GM12892 (cell line): ENCODE data around the gene WDR11.

Experiments
- DNase-seq: peaks from one replicate; pipeline ENCODE4 v3.0.0; 2011; ENCODE audit not compliant: insufficient read length
- FAIRE-seq: peaks from 2 replicates; lab custom pipeline; 2011; peaks lifted over from hg19 to GRCh38; lab: Jason Lieb, UNC
- POLR2A ChIP-seq: IDR thresholded peaks from 2 replicates; pipeline ENCODE4 v1.6.1; 2011; ENCODE audit warnings: low read depth, low read length, control low read depth
- POLR2AphosphoS5 ChIP-seq: IDR thresholded peaks from 2 replicates; pipeline ENCODE4 v1.6.1; 2011; ENCODE audit warnings: low read depth, low read length, control low read depth
- TAF1 ChIP-seq: IDR thresholded peaks from 2 replicates; pipeline ENCODE4 v1.6.1; 2011; ENCODE audit warnings: low read depth, mild to moderate bottlenecking, control low read depth, low read length, borderline replicate concordance

The WDR11 gene

DNA sequence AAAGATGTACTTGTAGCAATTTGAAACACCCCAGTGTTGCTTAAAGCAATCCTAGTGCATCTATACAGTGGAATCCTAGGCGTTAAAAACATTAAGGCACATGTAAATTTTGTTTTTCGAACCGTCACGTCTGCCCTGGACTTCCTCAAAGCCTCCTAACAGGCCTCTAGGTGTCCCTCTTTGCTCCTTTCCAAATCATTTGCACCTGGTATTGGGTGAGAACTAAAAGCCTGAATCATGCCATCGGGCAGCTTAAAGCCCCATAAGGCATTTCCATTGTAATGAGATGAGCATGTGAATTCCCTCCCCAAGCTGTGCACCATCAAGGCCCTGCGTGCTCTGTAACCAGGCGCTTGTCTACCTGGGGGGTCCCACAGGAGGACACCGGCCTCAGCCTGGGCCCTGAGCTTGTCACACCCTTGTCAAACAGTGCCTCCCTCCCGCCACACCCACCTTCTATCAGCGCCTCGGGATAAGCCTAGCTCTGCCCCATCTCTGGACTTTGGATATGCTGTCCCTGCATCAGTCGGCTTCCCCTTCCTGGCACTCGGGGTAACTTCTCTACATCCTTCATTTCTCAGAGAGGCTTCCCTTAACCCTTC lies 89.2 kb downstream of the WDR11 start:
- DNase-seq (no peak), FAIRE-seq (no peak)
- TF ChIP-seq TAF1 (no peak), POLR2AphosphoS5 (no peak), POLR2A (no peak)

DNA sequence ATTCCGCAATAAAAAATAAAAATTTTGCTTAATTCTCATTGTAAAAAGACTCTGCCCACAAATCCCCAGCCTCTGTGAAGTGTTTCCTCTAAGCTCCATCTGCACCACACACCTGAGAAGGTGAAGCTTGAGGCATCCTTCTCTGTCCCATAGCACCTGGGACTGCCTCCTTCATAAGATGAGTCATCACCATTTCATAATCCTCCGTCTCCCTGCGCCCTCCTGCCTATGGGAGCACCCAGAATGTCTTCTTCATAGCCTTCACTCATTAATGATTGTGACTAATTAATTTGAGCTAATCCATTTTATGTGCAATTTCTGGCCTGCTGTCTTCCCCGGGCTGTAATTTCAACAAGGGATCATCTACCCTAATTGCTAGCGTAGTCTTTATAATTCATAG lies 90.3 kb downstream of the WDR11 start:
- TF ChIP-seq TAF1, result no peak
- TF ChIP-seq POLR2A, result no peak
- no peak for TF ChIP-seq POLR2AphosphoS5
- DNase-seq, result no peak
- no peak for FAIRE-seq

DNA sequence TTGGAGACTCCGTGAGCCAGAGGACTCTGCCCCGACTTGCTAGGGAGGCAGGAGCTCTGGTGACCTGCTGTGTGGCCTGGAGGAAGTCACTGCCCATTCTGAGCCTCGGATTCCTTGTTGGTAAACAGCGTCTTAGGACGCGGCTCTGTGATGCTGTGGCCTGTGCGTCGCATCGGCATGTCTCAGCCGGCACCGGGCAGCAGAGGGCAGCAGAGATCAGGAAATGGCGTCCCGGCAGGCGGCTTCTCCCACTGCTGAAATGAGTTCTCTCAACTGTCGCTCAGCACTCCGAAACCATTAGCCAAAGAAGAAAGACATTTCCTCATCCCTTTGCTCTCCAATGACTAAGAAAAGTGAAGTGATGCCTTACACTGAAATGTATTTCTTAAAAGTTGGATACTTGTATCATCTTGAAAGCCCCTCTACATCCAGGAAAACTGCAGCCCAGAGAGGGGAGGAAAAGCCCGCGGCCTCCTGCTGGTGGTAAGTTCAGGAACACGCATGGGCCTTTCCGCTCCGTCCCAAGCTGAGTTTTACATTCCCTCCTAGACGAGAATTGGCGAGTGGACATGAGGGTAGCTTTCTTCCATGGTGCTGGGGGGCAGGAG lies 91.7 kb downstream of the WDR11 start:
- DNase-seq, result peak; percentile 65
- TF ChIP-seq TAF1 (no peak), POLR2AphosphoS5 (no peak), POLR2A (no peak)
- FAIRE-seq, result peak; percentile 90

DNA sequence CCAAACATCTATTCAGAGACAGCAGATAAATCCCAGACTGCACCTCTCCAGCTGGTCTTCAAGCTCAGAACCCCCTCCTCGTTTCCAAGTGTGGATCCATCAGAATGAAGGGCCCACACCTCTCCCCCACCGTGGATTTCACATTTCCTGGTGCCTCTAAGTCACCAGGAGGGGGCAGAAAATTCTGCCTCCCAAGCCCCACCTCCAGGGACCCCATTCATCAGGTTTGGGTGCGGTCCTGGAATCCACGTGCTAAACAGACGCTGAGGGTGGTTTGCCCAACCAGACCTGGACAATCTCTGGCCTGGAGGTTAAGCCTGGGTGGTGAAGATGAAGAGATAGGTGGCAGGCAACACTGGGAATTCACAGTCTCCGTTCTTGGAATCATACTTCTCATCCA lies 92.4 kb downstream of the WDR11 start:
- TF ChIP-seq POLR2A (no peak), TAF1 (no peak), POLR2AphosphoS5 (no peak)

DNA sequence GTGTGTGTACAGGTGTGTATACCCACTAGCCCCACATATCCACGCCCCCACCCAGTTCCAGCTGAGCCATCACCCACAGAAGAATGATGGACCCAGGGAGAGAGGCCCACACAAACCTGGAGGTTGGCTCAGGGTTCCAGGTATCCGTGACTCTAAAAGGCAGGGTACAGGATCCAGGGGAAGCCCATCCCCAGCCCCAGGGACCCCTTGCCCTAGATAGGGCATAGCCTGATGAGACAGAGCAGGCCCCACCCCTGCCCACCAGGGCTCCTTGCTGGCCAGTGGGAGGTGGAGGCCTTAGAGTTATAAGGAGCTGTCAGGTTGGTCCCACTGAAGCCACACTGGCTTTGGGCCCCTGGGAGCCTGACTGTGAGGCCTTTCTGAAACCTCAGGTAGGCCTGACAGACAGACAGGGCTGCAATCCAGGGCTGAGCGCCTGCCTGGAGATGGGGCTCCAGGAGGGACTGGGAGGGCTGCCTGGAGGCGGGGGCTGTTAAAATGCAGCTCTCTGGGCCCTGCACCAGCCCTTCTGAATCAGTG lies 93.5 kb downstream of the WDR11 start:
- no peak for FAIRE-seq
- TF ChIP-seq TAF1 (no peak), POLR2AphosphoS5 (no peak), POLR2A (no peak)
- DNase-seq, result no peak

More for the DNA sequence above, 92.4 kb downstream of the WDR11 start:
- FAIRE-seq (no peak), DNase-seq (no peak)

DNA sequence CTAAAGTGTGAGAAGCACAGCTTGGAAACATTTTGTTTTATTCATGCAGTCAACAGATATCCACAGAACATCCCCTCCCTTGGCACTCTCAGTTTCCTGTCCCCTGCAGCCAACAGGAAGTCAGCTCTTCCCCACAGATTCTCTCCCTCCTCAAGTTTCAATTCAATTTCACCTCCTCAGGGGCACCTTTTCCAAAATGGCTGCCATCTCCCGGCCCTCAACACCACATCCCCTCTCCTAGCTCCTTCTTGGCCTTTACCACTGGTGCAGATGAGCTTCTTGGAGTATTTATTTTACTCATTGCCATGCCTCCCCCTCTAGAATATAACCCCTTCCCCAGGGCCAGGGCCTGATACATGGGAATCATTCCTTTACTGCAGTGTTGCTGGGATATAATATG lies 94.0 kb downstream of the WDR11 start:
- no peak for DNase-seq

DNA sequence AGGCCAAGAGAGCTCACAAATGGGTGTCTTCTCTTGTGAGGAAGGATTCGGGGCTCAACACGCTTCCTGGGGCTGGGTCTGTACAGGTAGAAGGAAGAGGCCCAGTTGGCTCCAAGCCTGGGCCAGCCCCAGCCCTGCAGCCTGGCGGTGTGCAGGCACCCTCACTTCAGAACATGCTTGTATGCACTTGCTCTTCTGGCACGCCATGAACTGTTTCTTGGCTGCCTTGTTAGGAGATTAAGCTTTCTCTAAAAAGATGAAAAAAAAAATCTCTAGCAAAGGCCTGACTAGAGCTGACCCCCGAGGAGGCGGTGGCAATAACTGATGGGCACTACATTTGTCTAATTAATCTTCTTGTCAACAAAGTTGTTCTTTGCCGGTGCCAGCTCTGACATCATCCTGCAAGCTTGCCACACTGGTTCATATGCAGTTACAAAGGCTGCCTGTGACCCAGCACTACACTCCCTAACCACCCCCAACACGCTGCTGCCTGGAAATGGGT lies 94.7 kb downstream of the WDR11 start:
- no peak for TF ChIP-seq POLR2AphosphoS5
- TF ChIP-seq TAF1, result no peak
- no peak for TF ChIP-seq POLR2A
- FAIRE-seq, result no peak
- DNase-seq, result no peak

More for the DNA sequence above, 94.0 kb downstream of the WDR11 start:
- FAIRE-seq, result no peak
- TF ChIP-seq POLR2A (no peak), POLR2AphosphoS5 (no peak), TAF1 (no peak)

DNA sequence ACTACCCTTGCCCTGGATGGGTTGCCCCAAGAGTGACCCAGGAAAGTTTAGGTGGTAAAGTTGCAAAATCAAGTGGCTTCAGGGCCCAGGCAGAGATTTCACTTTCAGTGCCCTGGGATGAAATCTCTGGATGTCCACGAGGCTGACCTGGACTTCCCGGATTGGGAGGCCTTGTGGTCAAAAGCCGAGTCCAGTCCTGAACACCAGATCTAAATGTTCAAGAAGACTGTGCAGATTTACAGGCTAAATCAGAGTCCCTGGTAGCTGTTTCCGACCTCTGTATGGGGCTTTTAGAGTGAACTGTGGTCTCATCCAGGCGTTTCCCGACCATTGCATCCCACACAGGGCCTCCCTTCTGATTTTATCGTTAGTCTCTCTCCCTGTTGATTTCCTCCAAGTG lies 95.3 kb downstream of the WDR11 start:
- FAIRE-seq (no peak), DNase-seq (no peak)
- TF ChIP-seq TAF1 (no peak), POLR2A (no peak), POLR2AphosphoS5 (no peak)

DNA sequence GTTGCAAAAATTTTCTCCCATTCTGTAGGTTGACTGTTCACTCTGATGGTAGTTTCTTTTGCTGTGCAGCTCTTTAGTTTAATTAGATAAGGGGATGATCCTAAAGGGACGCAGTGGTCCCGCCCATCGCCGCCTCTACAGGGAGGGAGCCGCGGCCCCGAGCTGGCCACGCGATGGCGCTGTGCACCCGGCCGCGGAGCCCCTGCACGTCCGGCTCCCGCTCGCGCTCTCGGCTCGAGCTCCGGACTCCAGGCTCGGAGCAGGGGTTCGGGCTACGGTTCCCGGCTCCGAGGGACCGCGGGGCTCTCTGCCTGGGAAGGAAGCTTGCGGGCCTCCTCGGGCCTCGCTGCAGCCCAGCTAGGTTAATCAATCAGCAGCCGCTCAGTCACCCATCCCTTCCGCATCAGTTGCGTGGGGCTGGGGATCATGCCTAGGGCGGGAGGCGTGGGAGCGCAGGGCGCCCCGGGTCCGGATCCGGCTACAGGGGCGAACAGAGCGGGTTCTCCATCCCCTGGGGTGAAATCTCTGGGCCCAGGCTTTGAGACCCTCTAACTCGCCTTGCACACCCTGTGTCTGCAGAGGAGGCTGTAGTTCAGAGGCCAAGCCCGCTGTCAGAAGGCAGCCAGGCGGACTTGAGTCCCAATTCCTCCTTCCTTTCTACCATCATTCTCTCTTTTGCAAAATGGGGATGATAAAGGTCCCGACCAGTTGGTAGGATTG lies 97.9 kb downstream of the WDR11 start:
- DNase-seq (peak; percentile 74), FAIRE-seq (peak; percentile 38)
- TF ChIP-seq TAF1 (no peak), POLR2A (no peak), POLR2AphosphoS5 (no peak)

DNA sequence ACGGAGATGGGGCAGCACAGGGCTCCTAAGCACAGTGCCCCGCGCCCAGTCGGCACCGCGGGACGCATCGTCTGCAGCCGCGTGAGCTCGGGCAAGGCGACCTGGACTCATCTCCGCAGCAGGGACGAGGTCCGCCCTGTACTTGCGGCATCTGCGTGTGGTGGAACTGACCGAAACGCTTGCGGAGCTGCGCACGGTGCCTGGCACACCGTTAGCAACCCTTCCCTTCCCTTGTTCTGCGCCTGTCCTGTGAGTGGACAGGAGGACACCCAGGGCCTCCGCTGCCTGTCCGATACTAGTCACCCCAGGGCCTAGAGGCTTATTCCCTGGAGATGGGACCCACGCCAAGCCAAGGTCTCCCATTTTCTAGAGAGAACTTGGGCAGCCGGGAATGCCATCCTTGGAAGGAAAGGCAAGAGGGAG lies 98.5 kb downstream of the WDR11 start:
- TF ChIP-seq TAF1 (no peak), POLR2A (no peak), POLR2AphosphoS5 (no peak)
- FAIRE-seq, result no peak

DNA sequence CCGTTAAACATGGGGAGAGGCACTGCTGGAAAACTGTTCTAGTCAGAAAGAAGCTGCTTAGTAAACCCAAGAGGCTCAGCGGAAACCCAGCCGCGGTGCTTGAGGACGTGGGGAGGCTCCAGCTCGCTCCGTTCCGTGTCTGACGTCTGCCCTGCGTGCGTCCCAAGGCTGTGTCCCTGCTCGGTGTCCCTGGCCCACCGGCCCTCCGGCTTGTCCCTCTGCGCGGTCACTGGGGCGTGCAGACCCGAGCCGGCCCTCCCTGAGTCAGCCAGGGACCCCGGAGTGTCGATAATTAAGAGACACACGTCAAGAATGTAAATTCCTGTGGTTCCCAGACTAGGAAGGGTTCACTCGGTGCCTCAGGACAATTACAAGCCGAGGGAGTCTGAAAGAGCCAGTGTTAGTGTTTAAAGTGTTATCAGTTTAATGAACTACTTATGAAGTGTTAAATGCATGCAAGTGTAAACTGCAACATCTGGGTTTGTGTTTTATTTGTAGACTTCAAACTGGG lies 98.9 kb downstream of the WDR11 start:
- no peak for DNase-seq
- no peak for FAIRE-seq
- TF ChIP-seq POLR2AphosphoS5, result no peak
- TF ChIP-seq POLR2A, result no peak
- no peak for TF ChIP-seq TAF1

More for the DNA sequence above, 98.5 kb downstream of the WDR11 start:
- DNase-seq, result no peak
